ENCODE results near the gene TPRN. TPM values are rescaled to one million over a fixed set of nuclear protein-coding genes. Genes with fewer than 3 reads are reported as not detected.

The TPRN gene
- total and polyA plus RNA-seq, 2 of the 4 experiments (the other 2 are of a cell fraction): 1.8 to 5.3 TPM

GRCh38 chr9:137185921-137186320 is 14.6 kb downstream of the TPRN start:
- no peak overlapping the region for H3K4ac ChIP-seq (ENCODE audit: low read depth, low read length)
- POLR2A ChIA-PET (ENCODE audit: unreplicated experiment): no interaction called here
- H3K36me3 ChIP-seq (ENCODE audit: control insufficient read depth, insufficient read depth, low read length): peaks cover 59% of the 10 kb centered on the region
- H2BK20ac ChIP-seq (ENCODE audit: low read depth, low read length): no peak overlapping the region
- dilution Hi-C loops (cut with HindIII; ENCODE audit: low sequenced_read_pairs, unreplicated experiment): no loop called here
- ATAC-seq (ENCODE audit: low read depth): no peak
- no peak overlapping the region for H2AFZ ChIP-seq (replicated peaks; ENCODE audit: low read length, poor library complexity)
- in situ Hi-C loops (cut with MboI; ENCODE audit: low sequenced_read_pairs): no loop called here
- no peaks in the 10 kb centered on the region for H3K9me3 ChIP-seq (ENCODE audit: control insufficient read depth, insufficient read depth, low read length)
- intact Hi-C loops (cut with micrococcal nuclease): no loop called here
- no peak overlapping the region for H2BK120ac ChIP-seq (ENCODE audit: low read depth, low read length)
- peaks cover 16% of the 10 kb centered on the region for H3K4me1 ChIP-seq (ENCODE audit: control insufficient read depth, insufficient read depth, low read length)
- peaks cover 17% of the 10 kb centered on the region; the same call in 1 of the 2 replicates for H4K20me1 ChIP-seq (ENCODE audit: insufficient read depth, low read length)
- H3K79me1 ChIP-seq (ENCODE audit: low read depth in 1 of 2, low read length in 2 of 2): peaks cover 5 to 47% of the 10 kb centered on the region in 2 experiments
- H3K18ac ChIP-seq (ENCODE audit: low read depth, low read length): no peak overlapping the region
- H2AK5ac ChIP-seq (ENCODE audit: low read depth, low read length): no peak overlapping the region
- H3K27ac ChIP-seq (ENCODE audit: insufficient read depth, low read length): no peak overlapping the region
- no peak for DNase-seq
- BruUV-seq (replicated peaks): no TSS peak
- no peak overlapping the region for H4K91ac ChIP-seq (ENCODE audit: insufficient read depth, low read depth, low read length)
- no peak overlapping the region for H2BK5ac ChIP-seq (ENCODE audit: low read depth, low read length, poor library complexity, severe bottlenecking)
- H3K27me3 ChIP-seq (ENCODE audit: control insufficient read depth, insufficient read depth, low read length): no peaks in the 10 kb centered on the region
- H3K56ac ChIP-seq (ENCODE audit: extremely low read depth, insufficient read depth, low read length): no peak overlapping the region
- TF ChIP-seq MXI1 (IDR thresholded peaks at IDR 0.05; ENCODE audit: borderline replicate concordance, low read depth, low read length): no peak
- no peak for TF ChIP-seq MAZ (IDR thresholded peaks at IDR 0.05; ENCODE audit: borderline replicate concordance, low read depth, low read length)
- no peak for TF ChIP-seq RCOR1 (IDR thresholded peaks at IDR 0.05; ENCODE audit: insufficient replicate concordance, low read length)
- no peak for TF ChIP-seq FOS (IDR thresholded peaks at IDR 0.05; ENCODE audit: low read depth, low read length)
- TF ChIP-seq CTCF (conservative IDR thresholded peaks at IDR 0.05; ENCODE audit: low read depth, low read length): no peak
- no peak for TF ChIP-seq RFX5 (IDR thresholded peaks at IDR 0.05; ENCODE audit: low read depth, low read length)
- no peak for TF ChIP-seq NFE2L2 (IDR thresholded peaks at IDR 0.05; ENCODE audit: low read depth, low read length)
- no peak for TF ChIP-seq POLR2A (IDR thresholded peaks at IDR 0.05; ENCODE audit: low read depth, low read length)
- no peak for TF ChIP-seq SMC3 (IDR thresholded peaks at IDR 0.05; ENCODE audit: low read depth, low read length)
- TF ChIP-seq ELK1 (IDR thresholded peaks at IDR 0.05; ENCODE audit: borderline replicate concordance, low read depth, low read length): no peak
- no peak for TF ChIP-seq BHLHE40 (IDR thresholded peaks at IDR 0.05; ENCODE audit: low read depth, low read length)
- no peak for TF ChIP-seq CEBPB (IDR thresholded peaks at IDR 0.05; ENCODE audit: low read depth, low read length)
- TF ChIP-seq CHD1 (IDR thresholded peaks at IDR 0.05; ENCODE audit: low read depth, low read length): no peak
- TF ChIP-seq MAFK (IDR thresholded peaks at IDR 0.05; ENCODE audit: low read depth, low read length): no peak
- no peak for TF ChIP-seq RAD21 (IDR thresholded peaks at IDR 0.05; ENCODE audit: low read length)
- TF ChIP-seq, protein P1, sequence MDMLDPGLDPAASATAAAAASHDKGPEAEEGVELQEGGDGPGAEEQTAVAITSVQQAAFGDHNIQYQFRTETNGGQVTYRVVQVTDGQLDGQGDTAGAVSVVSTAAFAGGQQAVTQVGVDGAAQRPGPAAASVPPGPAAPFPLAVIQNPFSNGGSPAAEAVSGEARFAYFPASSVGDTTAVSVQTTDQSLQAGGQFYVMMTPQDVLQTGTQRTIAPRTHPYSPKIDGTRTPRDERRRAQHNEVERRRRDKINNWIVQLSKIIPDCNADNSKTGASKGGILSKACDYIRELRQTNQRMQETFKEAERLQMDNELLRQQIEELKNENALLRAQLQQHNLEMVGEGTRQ (IDR thresholded peaks at IDR 0.05; ENCODE audit: low read depth, low read length): no peak
- no peak overlapping the region for H3K9ac ChIP-seq (ENCODE audit: low read depth, low read length)
- no peak overlapping the region for H4K8ac ChIP-seq (ENCODE audit: low read depth in 2 of 2, low read length in 2 of 2)
- H2AK9ac ChIP-seq (replicated peaks; ENCODE audit: low read depth, low read length, poor library complexity): no peak overlapping the region
- CTCF ChIA-PET: no interaction called here
- no peak overlapping the region for H4K5ac ChIP-seq (ENCODE audit: low read depth, low read length)
- H3K23ac ChIP-seq (ENCODE audit: low read depth, low read length): no peak overlapping the region
- no peak overlapping the region for H3K4me2 ChIP-seq (ENCODE audit: low read depth, low read length)
- no peak overlapping the region for H2BK15ac ChIP-seq (ENCODE audit: low read depth, low read length)
- 100% methylated on average over 10 of the region's 19 CpGs; no CpG with 5 or more reads in 1 of the 2 experiments for WGBS, 2 experiments (ENCODE audit: extremely low coverage in 2 of 2, insufficient read length in 1 of 2)
- H3K14ac ChIP-seq (replicated peaks; ENCODE audit: low read depth, low read length): no peak overlapping the region
- H3K4me3 ChIP-seq (ENCODE audit: insufficient read depth, low read depth, low read length): no peak overlapping the region
- no peaks in the 10 kb centered on the region for H3K9me1 ChIP-seq (ENCODE audit: insufficient read depth, low read length)
